Aorta (tissue), 5 donors: Measurements from ENCODE around the gene ART1. TPM values are rescaled to one million over a fixed set of nuclear protein-coding genes. Genes with fewer than 3 reads are reported as not detected.
"Not testable (repeated sequence)": the region's sequence is repeated elsewhere in the genome, so short reads cannot be mapped to it uniquely, and the experiment has no call there.

ENCODE experiments used
- ATAC-seq: fragments of 200-7000 bp; cut with Tn5 transposase; one replicate; pipeline ENCODE4 v1.9.1; 2022; ENCODE audit warnings: moderate library complexity; ENCODE audit not compliant: low FRiP score
- DNase-seq, 2 donors: peaks; one replicate each; pipeline ENCODE4 v3.0.0-alpha.2; 2020
- H3K27ac ChIP-seq, 2 donors: one replicate each; pipeline ENCODE4 v1.5.1; 2013; ENCODE audit warnings: low read length in 2 of 2, mild to moderate bottlenecking in 2 of 2, moderate library complexity in 2 of 2, control low read depth in 1 of 2, inconsistent platforms in 1 of 2, low read depth in 1 of 2
- H3K27me3 ChIP-seq, 2 donors: one replicate each; pipeline ENCODE4 v1.6.1; 2013; ENCODE audit warnings: control low read depth in 1 of 2, low read length in 1 of 2, mild to moderate bottlenecking in 1 of 2, moderate library complexity in 1 of 2; ENCODE audit not compliant: insufficient read depth in 2 of 2, control insufficient read depth in 1 of 2
- H3K36me3 ChIP-seq, 2 donors: one replicate each; pipeline ENCODE4 v1.6.1; 2013; ENCODE audit warnings: control low read depth in 1 of 2, low read length in 1 of 2, mild to moderate bottlenecking in 1 of 2; ENCODE audit not compliant: insufficient read depth in 2 of 2, control insufficient read depth in 1 of 2
- H3K4me1 ChIP-seq, 2 donors: one replicate each; pipeline ENCODE4 v1.6.1; 2013; ENCODE audit warnings: low read length in 2 of 2, control low read depth in 1 of 2, mild to moderate bottlenecking in 1 of 2, moderate library complexity in 1 of 2; ENCODE audit not compliant: insufficient read depth in 2 of 2, control insufficient read depth in 1 of 2
- H3K4me3 ChIP-seq, 2 donors: one replicate each; pipeline ENCODE4 v1.5.1; 2013; ENCODE audit warnings: low read length in 2 of 2, control low read depth in 1 of 2, mild to moderate bottlenecking in 1 of 2
- H3K9me3 ChIP-seq: one replicate; pipeline ENCODE4 v1.6.1; 2013; ENCODE audit warnings: mild to moderate bottlenecking, low read length; ENCODE audit not compliant: control insufficient read depth
- WGBS, 2 donors: extraction: QIAGEN DNeasy Blood & Tissue Kit; methylation state at CpG; one replicate each; pipeline ENCODE4 v1.1.7; 2013; 5-methylcytosine and 5-hydroxymethylcytosine counted together
- intact Hi-C, 2 donors: fragments of 100-400 bp; cut with DNase I; formaldehyde crosslinking; loops; one replicate each; pipeline versions ENCODE4 v1.14.2 to v1.15.0; 2022
- long read RNA-seq, 2 donors: library from polyadenylated mRNA; unstranded; transcript quantifications; one replicate each; pipeline ENCODE4 v2.0.0, GENCODE V29; 2020 to 2021
- polyA plus RNA-seq, 2 donors: library from polyadenylated mRNA; stranded (reverse); fragments of 200-250 nt; gene quantifications; one replicate each; pipeline ENCODE4 v1.2.3, GENCODE V29; 2013
- total RNA-seq, 2 donors: library from RNA; stranded (reverse); fragmentation: NEBNext Ultra II Directional; extraction: Animal tissue kit (Norgen Biotek cat#: 25700); gene quantifications; one replicate each; pipeline ENCODE4 v1.2.1, GENCODE V29; 2021
- donor health status: healthy with polysubstance abuse.
- donor health status: Bipolar disorder and iron deficiency.
- donor health status: DM: no; HTN: no; CAD: no.
- donor health status: DM: no; HTN: no; CAD: no.
- donor health status: DM: yes; HTN: yes; CAD: no.

Gene ART1
- total RNA-seq (not detected), polyA plus RNA-seq (not detected)
- long read RNA-seq, donor 1: 0 reads
- long read RNA-seq, donor 2: 0 reads

GRCh38 chr11:3644817-3645235, at the start of gene ART1:
Gene ART1, plus strand, starts transcription at chr11:3645128. Its CDS starts 14,086 bp downstream, at chr11:3659214.
- 74 to 81% methylated on average over 4 of the region's 4 CpGs for WGBS, 2 donors
- Histone ChIP-seq H3K27me3 (no peaks in the 10 kb centered on the region), H3K4me1 (no peaks in the 10 kb centered on the region), H3K36me3 (no peaks in the 10 kb centered on the region), H3K9me3 (no peaks in the 10 kb centered on the region), H3K27ac (no peak within 1 kb of the TSS), H3K4me3 (no peak within 1 kb of the TSS)
- intact Hi-C loops: no loop called here
- ATAC-seq (no peak), DNase-seq (no peak)

DNA sequence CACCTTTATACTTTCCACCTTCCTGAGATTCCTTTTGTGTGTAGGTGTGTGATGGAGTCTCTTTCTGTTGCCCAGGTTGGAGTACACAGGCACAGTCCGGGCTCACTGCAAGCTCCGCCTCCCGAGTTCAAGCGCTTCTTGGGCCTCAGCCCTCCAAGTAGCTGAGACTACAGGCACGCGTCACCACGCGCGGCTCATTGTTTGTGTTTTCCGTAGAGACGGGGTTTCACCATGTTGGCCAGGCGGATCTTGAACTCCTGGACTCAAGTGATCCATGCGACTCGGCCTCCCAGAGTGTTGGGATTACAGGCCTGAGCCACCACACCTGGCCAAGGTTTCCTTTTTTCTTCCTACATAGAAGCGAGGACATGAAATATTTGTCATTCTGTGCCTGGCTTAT, 47.2 kb upstream of the ART1 start:
- DNase-seq, H3K27me3 ChIP-seq, H3K4me3 ChIP-seq, H3K4me1 ChIP-seq, H3K36me3 ChIP-seq, H3K27ac ChIP-seq, ATAC-seq, intact Hi-C loops, H3K9me3 ChIP-seq: not testable (repeated sequence)
- WGBS, 2 donors: 92 to 93% methylated on average over 14 to 15 of the region's 15 CpGs

DNA sequence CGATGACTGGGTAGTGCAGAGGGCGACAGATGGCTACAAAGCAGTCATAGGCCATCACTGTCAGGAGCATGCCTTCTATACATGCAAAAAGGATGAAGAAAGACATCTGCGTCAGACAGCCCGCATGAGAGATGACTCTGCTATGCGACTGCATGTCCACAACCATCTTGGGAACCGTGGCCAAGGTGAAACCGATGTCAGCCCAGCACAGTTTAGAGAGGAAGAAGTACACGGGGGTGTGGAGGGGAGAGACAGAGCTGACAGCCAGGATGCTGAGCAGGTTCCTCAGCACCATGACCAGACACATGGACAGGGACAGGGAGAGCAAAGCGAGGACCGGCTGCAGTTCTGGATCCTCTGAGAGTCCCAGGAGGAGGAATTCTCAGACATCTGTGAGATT, 44.7 kb upstream of the ART1 start:
- H3K9me3 ChIP-seq, H3K36me3 ChIP-seq, ATAC-seq, intact Hi-C loops, H3K27ac ChIP-seq, H3K4me1 ChIP-seq, H3K27me3 ChIP-seq, H3K4me3 ChIP-seq, DNase-seq: not testable (repeated sequence)
- WGBS, 2 donors: 83 to 84% methylated on average over 10 of the region's 10 CpGs

- Histone ChIP-seq H3K4me1 (no peaks in the 10 kb centered on the region), H3K36me3 (no peaks in the 10 kb centered on the region), H3K27ac (no peak overlapping the region), H3K27me3 (peaks cover 0 to 1% of the 10 kb centered on the region in 2 donors), H3K9me3 (no peaks in the 10 kb centered on the region), H3K4me3 (no peak overlapping the region)
- ATAC-seq: no peak
- 48 to 54% methylated on average over 3 of the region's 3 CpGs for WGBS, 2 donors
- DNase-seq: no peak
- intact Hi-C loops: no loop called here
Measured at GRCh38 chr11:3604167-3604566, 40.8 kb upstream of the ART1 start.

DNA sequence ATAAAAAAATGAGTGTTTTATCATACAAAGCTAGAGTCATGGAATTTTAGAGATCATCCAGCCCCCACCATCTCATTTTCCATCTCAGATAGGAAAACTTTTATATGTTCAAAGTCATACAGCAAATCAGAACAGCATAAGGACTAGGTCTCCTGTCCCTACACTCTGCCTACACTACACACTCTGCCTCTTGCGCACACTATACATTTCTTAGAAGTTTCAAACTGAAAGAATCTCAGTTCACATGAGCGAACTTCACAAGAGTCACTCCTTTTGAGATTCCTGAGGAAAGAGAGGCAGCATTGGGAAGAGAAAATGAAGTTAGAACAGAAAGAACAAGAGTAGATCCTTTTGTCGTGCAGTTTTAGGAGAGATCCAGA, 39.7 kb upstream of the ART1 start:
- Histone ChIP-seq H3K27me3 (peaks cover 0 to 1% of the 10 kb centered on the region in 2 donors), H3K36me3 (no peaks in the 10 kb centered on the region), H3K9me3 (no peaks in the 10 kb centered on the region), H3K4me3 (no peak overlapping the region), H3K4me1 (no peaks in the 10 kb centered on the region), H3K27ac (no peak overlapping the region)
- no peak for DNase-seq
- intact Hi-C loops: no loop called here
- ATAC-seq: no peak
- 81 to 86% methylated on average over 3 of the region's 3 CpGs for WGBS, 2 donors

- WGBS, 2 donors: 56 to 61% methylated on average over 5 of the region's 5 CpGs
Measured at GRCh38 chr11:3605771-3606203, 39.1 kb upstream of the ART1 start.

GRCh38 chr11:3609416-3610265, 35.3 kb upstream of the ART1 start:
- no peaks in the 10 kb centered on the region for H3K36me3 ChIP-seq
- H3K27me3 ChIP-seq: no peaks in the 10 kb centered on the region
- H3K27ac ChIP-seq: no peak overlapping the region
- 56 to 57% methylated on average over 7 of the region's 7 CpGs for WGBS, 2 donors
- no peaks in the 10 kb centered on the region for H3K9me3 ChIP-seq
- intact Hi-C loops: no loop called here
- ATAC-seq (no peak), DNase-seq (no peak)
- H3K4me3 ChIP-seq: no peak overlapping the region
- H3K4me1 ChIP-seq: no peaks in the 10 kb centered on the region

More at GRCh38 chr11:3605771-3606203, 39.1 kb upstream of the ART1 start:
- H3K27me3 ChIP-seq: peaks cover 0 to 1% of the 10 kb centered on the region in 2 donors
- H3K9me3 ChIP-seq: no peaks in the 10 kb centered on the region
- H3K27ac ChIP-seq: no peak overlapping the region
- no peak for ATAC-seq
- peak in 1 of 2 donors; percentile 28 for DNase-seq
- no peak overlapping the region for H3K4me3 ChIP-seq
- intact Hi-C loops: no loop called here
- no peaks in the 10 kb centered on the region for H3K36me3 ChIP-seq
- H3K4me1 ChIP-seq: no peaks in the 10 kb centered on the region

- H3K27ac ChIP-seq: no peak overlapping the region
- H3K27me3 ChIP-seq: no peaks in the 10 kb centered on the region
- no peaks in the 10 kb centered on the region for H3K36me3 ChIP-seq
- 88 to 92% methylated on average over 4 of the region's 4 CpGs for WGBS, 2 donors
- no peak overlapping the region for H3K4me3 ChIP-seq
- no peak for ATAC-seq
- DNase-seq: peak in 1 of 2 donors; percentile 4
- H3K4me1 ChIP-seq: no peaks in the 10 kb centered on the region
- H3K9me3 ChIP-seq: no peaks in the 10 kb centered on the region
- intact Hi-C loops: no loop called here
Measured at GRCh38 chr11:3610846-3611245, 34.1 kb upstream of the ART1 start.
